Measurements from ENCODE around the gene CER1.

The CER1 gene

GRCh38 chr9:14722391-14723035 is at the start of gene CER1:
CER1 (minus strand) TSS chr9:14722733; CDS start chr9:14722672, 61 bp downstream.
- DNase-seq (ENCODE audit: low spot score): no peak

GRCh38 chr9:14770592-14770991 is 48.1 kb upstream of the CER1 start:
- no peak for DNase-seq (ENCODE audit: low spot score)

- DNase-seq (ENCODE audit: low spot score): no peak
Measured at GRCh38 chr9:14769230-14769571, 46.7 kb upstream of the CER1 start.

- peak; percentile 4 for DNase-seq (ENCODE audit: low spot score)
Measured at GRCh38 chr9:14768405-14769229, 46.1 kb upstream of the CER1 start.

- DNase-seq (ENCODE audit: low spot score): no peak
Measured at GRCh38 chr9:14766299-14766698, 43.8 kb upstream of the CER1 start.

GRCh38 chr9:14761584-14761983 is 39.1 kb upstream of the CER1 start:
- DNase-seq (ENCODE audit: low spot score): no peak

GRCh38 chr9:14760060-14760459 is 37.5 kb upstream of the CER1 start:
- no peak for DNase-seq (ENCODE audit: low spot score)

GRCh38 chr9:14756291-14756690 is 33.8 kb upstream of the CER1 start:
- no peak for DNase-seq (ENCODE audit: low spot score)

- no peak for DNase-seq (ENCODE audit: low spot score)
Measured at GRCh38 chr9:14752871-14753270, 30.3 kb upstream of the CER1 start.

- DNase-seq (ENCODE audit: low spot score): no peak
Measured at GRCh38 chr9:14752271-14752670, 29.7 kb upstream of the CER1 start.

GRCh38 chr9:14750821-14751220 is 28.3 kb upstream of the CER1 start:
- DNase-seq (ENCODE audit: low spot score): no peak

- DNase-seq (ENCODE audit: low spot score): no peak
Measured at GRCh38 chr9:14749741-14750211, 27.2 kb upstream of the CER1 start.

- DNase-seq (ENCODE audit: low spot score): no peak
Measured at GRCh38 chr9:14748373-14748772, 25.8 kb upstream of the CER1 start.

GRCh38 chr9:14747111-14747510 is 24.6 kb upstream of the CER1 start:
- DNase-seq (ENCODE audit: low spot score): no peak

GRCh38 chr9:14746626-14747025 is 24.1 kb upstream of the CER1 start:
- no peak for DNase-seq (ENCODE audit: low spot score)

GRCh38 chr9:14744768-14745167 is 22.2 kb upstream of the CER1 start:
- no peak for DNase-seq (ENCODE audit: low spot score)

GRCh38 chr9:14741369-14741768 is 18.8 kb upstream of the CER1 start:
- DNase-seq (ENCODE audit: low spot score): no peak

- no peak for DNase-seq (ENCODE audit: low spot score)
Measured at GRCh38 chr9:14733133-14733532, 10.6 kb upstream of the CER1 start.

GRCh38 chr9:14731294-14731981 is 8.9 kb upstream of the CER1 start:
- DNase-seq (ENCODE audit: low spot score): no peak

- DNase-seq (ENCODE audit: low spot score): no peak
Measured at GRCh38 chr9:14730461-14730898, 7.9 kb upstream of the CER1 start.

- no peak for DNase-seq (ENCODE audit: low spot score)
Measured at GRCh38 chr9:14723301-14723700, 768 bp upstream of the CER1 start.

- DNase-seq (ENCODE audit: low spot score): no peak
Measured at GRCh38 chr9:14719231-14719923, 3.2 kb downstream of the CER1 start.

Measured in HuH-7.5 (cell line).